GM18868 (cell line): ENCODE results near the gene MYOC.

ENCODE experiments used
- ATAC-seq: cut with Tn5 transposase; IDR thresholded peaks from one replicate; pipeline ENCODE4 v1.9.1; 2021; ENCODE audit warnings: mild to moderate bottlenecking, moderate library complexity; ENCODE audit not compliant: unreplicated experiment

MYOC gene

GRCh38 chr1:171654201-171654941, 1.9 kb upstream of the MYOC start:
- ATAC-seq: no peak

GRCh38 chr1:171653796-171654195, 1.3 kb upstream of the MYOC start:
- no peak for ATAC-seq

GRCh38 chr1:171646249-171646560, 6.3 kb downstream of the MYOC start:
- ATAC-seq: no peak

DNA sequence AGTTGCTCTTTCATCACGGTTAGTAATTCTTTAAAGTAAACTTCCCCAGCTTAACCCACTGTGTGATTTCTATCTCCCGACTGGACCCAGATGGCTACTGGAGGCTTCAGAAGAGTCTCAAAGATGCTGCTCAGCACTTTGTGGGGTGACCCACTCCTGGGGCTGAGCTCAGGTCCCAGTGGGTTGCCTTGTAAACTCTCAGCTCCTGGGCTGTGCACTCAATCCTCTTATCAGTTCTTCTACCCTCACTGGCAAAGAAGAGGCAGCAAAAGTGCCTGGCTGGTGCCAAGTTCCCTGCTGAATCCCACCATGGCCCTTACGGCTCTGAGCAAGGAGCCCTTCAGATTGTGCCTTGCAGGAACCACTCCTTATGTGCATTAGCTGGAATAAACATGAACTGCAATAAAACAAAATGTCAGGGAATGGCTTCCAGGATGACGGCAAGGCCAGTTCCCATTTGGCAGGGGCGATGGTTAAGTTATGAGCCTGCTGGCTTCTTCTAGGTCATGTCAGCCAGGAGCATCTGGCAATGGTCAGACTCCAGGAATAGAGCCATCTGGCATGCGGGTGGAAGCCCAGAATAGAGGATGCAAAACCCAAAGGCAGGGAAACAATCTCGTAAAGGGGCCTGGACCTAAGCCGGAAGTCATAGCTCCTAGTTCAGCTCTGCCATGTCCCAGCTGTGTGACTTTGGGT, 6.8 kb downstream of the MYOC start:
- no peak for ATAC-seq

GRCh38 chr1:171644805-171645483, 7.5 kb downstream of the MYOC start:
- peak; percentile 83 for ATAC-seq

DNA sequence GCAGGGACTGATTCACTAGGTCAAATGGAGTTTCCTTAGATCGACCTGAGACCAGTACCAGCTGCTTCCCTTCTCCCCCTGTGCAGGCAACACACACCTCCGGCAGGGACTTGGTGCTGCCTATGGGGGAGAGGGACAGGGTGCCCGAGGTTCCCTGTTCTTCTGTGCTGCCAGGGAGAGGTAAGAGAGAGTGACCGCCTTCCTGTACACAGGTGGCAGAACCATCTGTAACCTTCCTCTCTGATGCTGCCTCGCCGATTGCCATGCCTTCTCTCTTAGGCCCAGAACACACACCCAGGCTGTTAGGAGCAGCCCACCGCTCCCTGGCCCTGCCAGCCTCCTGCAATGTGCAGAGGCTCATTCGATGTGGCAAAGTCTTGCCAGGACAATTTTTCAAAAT, 9.3 kb downstream of the MYOC start:
- ATAC-seq: no peak

GRCh38 chr1:171642197-171642596, 10.3 kb downstream of the MYOC start:
- ATAC-seq: no peak

DNA sequence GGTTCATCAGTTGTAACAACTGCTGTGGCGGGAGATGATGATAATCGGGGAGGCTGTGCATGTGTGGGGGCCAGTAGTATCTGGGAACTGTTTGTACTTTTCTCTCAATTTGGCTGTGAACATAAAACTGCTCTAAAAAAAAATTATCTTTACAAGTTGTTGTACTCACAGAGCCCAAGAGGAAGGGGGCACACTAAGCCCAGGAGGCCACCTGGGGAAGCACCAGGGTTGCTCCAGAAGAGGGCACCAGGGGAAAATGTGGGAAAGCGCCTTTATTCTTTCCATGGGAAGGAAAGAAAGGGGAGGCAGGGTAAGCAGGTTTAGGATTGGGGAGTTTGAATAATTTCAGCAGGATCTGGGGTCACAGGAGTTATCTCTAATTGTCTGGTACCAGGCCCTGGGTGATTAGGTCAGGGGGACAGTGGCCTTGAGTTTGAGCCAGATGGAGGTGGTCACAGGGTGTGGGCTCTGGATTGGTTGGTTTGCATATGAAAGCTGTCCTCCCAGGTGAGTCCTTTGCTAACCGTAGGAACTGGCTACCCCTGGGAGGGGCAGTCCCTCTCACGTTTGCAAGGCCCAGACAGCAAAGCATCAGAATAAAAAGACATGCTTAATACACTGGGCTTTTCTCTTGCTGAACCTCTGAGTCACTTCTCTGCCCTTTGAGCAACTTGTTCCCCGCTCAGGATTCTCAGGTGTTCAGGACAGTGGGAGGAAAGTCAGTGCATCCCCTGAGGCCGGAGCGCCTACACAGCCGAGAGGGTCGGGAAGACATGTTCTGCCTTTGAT, 11.2 kb downstream of the MYOC start:
- ATAC-seq: no peak

DNA sequence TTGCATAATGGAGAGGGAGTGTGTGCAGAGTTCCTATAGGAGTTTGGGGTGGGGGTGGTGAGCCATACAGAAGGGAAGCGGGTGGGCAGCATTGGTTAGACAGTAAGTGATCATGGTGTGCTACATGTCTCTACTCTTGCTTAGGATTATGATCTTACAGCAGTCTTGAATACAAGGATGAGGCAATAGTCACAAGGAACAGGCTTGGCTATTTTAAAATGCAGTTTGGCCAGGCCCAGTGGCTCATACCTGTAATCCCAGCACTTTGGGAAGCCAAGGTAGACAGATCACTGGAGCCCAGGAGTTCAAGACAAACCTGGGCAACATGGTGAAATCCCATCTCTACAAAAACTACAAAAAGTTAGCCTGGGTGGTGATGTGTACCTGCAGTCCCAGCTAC, 12.3 kb downstream of the MYOC start:
- ATAC-seq: no peak

DNA sequence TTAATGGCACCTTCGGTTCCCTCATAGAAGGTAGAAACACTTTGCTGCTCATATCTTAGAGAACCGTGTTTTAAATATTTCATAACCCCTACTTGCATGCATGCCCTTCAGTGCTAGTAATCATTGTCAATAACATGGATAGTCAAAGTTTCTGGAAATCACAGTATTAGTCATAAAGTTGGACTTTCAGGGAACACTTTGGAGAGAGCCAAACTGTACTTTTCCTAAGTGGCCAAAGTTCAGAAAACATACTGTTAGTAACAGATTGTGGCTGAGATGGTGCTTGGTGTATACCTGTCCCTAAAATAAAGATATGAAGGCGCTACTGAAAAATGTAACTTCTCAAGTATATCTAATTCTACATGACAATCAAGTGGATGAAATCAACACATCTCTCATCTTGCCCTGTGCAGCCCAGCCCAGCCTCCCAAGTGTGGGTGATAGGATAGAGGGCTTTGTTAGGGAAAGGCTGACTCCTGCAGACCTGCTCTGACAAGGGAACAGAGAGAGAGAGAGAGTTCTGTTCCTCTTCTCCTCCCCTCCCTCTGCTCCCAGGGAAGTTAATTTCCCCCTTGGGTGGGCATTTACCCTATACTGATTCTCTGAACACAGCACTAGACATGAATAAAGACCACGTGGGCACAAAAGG, 14.4 kb downstream of the MYOC start:
- no peak for ATAC-seq

DNA sequence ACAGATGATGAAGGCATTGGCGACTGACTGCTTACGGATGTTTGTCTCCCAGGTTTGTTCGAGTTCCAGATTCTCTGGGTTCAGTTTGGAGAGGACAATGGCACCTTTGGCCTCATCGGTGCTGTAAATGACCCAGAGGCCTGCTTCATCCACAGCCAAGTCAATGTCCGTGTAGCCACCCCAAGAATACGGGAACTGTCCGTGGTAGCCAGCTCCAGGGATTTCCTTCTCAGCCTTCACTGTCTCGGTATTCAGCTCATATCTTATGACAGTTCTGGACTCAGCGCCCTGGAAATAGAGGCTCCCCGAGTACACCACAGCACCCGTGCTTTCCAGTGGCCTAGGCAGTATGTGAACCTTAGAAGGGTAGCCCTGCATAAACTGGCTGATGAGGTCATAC, 16.3 kb downstream of the MYOC start:
- no peak for ATAC-seq

GRCh38 chr1:171635661-171636060, 16.8 kb downstream of the MYOC start:
- ATAC-seq: no peak

DNA sequence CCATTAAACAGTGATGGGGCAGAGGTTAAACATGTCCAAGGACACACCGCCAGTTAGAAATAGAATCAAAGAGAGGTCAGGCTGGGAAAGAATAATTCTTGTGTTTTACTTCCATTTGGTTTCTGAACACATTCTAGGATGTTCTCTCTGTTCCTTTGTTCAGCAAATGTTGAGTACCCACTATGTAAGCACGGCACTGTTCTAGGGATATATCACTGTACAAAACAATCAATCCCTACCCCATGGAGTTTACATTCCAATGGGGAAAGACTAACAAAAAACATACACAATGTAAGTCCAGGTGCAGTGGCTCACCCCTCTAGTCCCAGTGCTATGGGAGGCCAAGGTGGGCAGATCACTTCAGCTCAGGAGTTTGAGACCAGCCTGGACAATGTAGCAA, 24.3 kb downstream of the MYOC start:
- ATAC-seq: no peak

DNA sequence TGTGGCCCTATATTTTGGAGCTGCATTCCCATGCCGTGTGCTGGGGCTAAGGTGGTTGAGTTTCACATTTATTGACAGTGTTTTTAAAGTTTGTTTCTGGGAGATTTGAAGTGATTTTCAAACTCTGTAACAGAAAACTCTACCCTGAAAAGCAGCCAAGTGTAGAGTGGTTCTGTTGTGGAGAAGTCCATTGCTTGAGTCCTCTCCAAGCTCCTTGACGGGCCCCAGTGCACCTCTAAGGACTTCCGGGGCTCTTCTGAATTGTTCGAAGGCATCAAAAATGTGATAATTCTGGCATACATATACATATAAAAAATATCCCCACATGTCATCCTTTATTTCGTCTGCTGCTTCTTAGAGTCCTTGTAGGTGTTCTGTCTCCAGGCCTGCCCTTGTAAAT, 25.5 kb downstream of the MYOC start:
- ATAC-seq: no peak

DNA sequence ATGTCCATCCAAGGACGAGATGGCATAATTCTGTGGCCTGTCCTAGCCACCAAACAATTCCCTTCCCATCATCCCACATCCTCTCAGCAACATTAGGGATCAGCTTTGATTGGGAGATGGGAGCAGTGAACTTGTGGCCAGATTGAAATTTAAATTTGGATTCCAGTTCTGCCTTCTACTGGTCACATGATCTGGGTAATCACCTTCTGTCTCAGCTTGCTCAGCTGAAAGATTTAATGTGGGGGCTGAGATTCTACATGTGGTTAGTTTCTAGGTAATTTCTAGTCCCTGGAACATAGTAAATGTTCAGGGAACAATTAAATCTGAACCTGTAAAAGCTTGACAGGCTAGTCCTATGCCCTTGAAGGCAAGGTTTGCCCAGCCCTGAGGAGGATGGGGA, 27.3 kb downstream of the MYOC start:
- ATAC-seq: no peak

DNA sequence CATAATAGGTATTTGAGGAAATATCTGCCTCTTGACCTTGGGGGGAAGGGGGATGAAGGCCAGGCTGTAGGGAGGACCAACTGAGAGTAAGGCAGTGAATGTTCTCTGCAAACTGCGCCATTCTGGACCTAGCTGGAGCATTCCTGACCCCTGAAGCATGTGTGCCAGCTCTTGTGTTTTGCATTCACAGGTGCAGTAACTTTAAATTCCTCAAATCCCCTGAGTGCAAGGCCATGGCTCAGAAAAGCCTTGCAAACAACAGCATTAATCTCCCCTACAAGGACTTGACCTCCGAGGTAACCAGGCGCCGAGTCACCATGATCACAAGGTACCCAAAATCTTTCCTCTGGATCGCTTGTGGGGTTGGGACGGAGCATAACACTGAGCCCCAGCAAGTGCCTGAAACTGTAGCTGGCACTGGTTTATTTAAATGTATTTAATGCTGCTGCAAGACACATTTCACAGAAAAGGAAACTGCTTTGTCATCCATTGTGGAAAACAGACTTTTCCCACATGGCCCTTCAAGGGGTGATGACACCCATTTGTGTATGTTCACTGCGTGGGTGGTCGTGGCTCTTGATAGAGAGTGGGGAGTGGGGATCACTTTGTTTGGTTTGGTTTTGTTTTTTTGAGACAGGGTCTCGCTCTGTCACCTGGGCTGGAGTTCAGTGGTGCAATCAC, 28.7 kb downstream of the MYOC start:
- ATAC-seq: no peak

DNA sequence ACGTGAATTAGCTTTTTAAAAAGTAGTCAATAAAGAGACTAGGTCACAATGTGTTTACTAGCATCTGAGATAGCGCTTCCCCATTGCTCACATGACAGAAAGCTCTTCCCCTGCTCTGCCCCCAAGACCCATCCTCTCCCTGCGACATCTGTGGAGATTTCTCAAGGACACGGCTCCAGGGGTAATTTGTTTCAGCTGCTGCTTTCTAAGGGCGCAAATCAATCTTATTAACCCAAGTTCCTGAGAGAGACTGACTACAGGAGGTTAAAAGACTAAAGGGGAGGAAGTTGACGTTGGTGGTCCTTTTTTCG, 30.4 kb downstream of the MYOC start, which contains the start of gene MYOCOS:
MYOCOS (plus strand) TSS at position 92 of the 311 bp plus-strand sequence. CDS start 1,641 bp downstream, outside the sequence.
- ATAC-seq: no peak

- ATAC-seq: no peak
Measured at GRCh38 chr1:171616586-171616985, 35.9 kb downstream of the MYOC start.

GRCh38 chr1:171615122-171615906, 37.2 kb downstream of the MYOC start:
- ATAC-seq: peak; percentile 34

DNA sequence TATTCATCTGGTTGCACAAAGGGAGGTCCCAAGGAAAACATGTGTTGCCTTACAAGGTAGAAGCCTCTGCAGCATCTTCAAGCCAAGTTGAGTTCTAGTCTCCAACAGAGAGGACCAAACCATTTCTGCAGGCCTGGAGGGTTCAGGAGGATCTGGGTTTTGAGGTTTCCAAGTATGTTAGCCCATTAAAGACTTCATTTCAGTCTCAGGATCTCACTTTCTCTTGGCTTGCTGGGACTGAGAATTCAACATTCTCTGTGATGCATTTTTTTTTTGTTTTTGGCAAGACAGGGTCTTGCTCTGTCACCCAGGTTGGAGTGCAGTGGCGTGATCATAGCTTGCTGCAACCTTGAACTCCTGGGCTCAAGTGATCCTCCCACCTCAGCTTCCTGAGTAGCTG, 39.2 kb downstream of the MYOC start:
- no peak for ATAC-seq
